WERI-Rb-1 (cell line): ENCODE data around the gene ETFA.

ENCODE experiments used
- DNase-seq: peaks from one replicate; pipeline ENCODE4 v3.0.0-alpha.2; 2020
- H3K27ac ChIP-seq: fragments of 250-450 bp; sonication (Bioruptor Pico); 2 replicates; pipeline ENCODE4 v1.5.1; 2020; ENCODE audit warnings: mild to moderate bottlenecking, moderate library complexity
- H3K27me3 ChIP-seq: fragments of 250-450 bp; sonication (Bioruptor Pico); 2 replicates; pipeline ENCODE4 v1.5.1; 2021; ENCODE audit warnings: mild to moderate bottlenecking, low read depth, moderate library complexity; ENCODE audit not compliant: insufficient read depth, severe bottlenecking
- H3K36me3 ChIP-seq: fragments of 250-450 bp; sonication (Bioruptor Pico); 2 replicates; pipeline ENCODE4 v1.5.1; 2020; ENCODE audit warnings: mild to moderate bottlenecking, moderate library complexity
- H3K4me3 ChIP-seq: 2 replicates; pipeline ENCODE4 v1.5.1; 2011; ENCODE audit warnings: low read depth, mild to moderate bottlenecking, control low read depth, low read length
- H3K9me3 ChIP-seq: fragments of 250-450 bp; sonication (Bioruptor Pico); 2 replicates; pipeline ENCODE4 v1.5.1; 2021; ENCODE audit warnings: mild to moderate bottlenecking, moderate library complexity; ENCODE audit not compliant: severe bottlenecking
- TF ChIP-seq, protein P1 (sequence below): IDR thresholded peaks from 2 replicates; pipeline ENCODE4 v1.5.1; 2011; ENCODE audit warnings: low read depth, mild to moderate bottlenecking, control low read depth, inconsistent platforms, low read length

The ETFA gene

GRCh38 chr15:76190070-76190564, 121.2 kb downstream of the ETFA start:
- no peaks in the 10 kb centered on the region for H3K36me3 ChIP-seq
- TF ChIP-seq, protein P1, sequence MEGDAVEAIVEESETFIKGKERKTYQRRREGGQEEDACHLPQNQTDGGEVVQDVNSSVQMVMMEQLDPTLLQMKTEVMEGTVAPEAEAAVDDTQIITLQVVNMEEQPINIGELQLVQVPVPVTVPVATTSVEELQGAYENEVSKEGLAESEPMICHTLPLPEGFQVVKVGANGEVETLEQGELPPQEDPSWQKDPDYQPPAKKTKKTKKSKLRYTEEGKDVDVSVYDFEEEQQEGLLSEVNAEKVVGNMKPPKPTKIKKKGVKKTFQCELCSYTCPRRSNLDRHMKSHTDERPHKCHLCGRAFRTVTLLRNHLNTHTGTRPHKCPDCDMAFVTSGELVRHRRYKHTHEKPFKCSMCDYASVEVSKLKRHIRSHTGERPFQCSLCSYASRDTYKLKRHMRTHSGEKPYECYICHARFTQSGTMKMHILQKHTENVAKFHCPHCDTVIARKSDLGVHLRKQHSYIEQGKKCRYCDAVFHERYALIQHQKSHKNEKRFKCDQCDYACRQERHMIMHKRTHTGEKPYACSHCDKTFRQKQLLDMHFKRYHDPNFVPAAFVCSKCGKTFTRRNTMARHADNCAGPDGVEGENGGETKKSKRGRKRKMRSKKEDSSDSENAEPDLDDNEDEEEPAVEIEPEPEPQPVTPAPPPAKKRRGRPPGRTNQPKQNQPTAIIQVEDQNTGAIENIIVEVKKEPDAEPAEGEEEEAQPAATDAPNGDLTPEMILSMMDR, result no peak
- H3K27me3 ChIP-seq, result no peaks in the 10 kb centered on the region
- peak overlapping the region; percentile 70 for H3K27ac ChIP-seq
- no peak overlapping the region; the same call in 1 of the 2 replicates for H3K4me3 ChIP-seq
- H3K9me3 ChIP-seq, result no peaks in the 10 kb centered on the region
- peak; percentile 85 for DNase-seq

DNA sequence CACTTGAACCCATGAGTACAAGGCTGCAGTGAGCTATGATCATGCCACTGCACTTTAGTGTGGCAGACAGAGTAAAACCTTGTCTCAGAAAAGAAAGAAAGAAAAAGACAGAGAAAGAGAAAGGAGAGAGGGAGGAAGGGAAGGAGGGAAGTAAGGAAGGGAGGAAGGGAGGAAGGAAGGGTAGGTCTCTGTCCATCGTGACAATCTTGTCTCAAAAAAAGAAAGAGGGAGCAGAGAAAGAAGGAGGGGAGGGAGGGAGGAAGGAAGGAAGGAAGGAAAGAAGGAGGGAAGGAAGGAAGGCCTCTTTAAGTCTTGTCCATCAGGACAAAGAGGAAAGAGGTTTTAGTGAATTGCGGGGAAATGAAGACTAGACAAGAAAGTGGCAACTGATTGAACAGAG, 122.2 kb downstream of the ETFA start:
- TF ChIP-seq, protein P1, result no peak
- DNase-seq, result no peak
- no peaks in the 10 kb centered on the region for H3K9me3 ChIP-seq
- H3K4me3 ChIP-seq, result no peak overlapping the region
- H3K36me3 ChIP-seq, result no peaks in the 10 kb centered on the region
- H3K27ac ChIP-seq, result no peak overlapping the region
- H3K27me3 ChIP-seq, result no peaks in the 10 kb centered on the region

- Histone ChIP-seq H3K27me3 (no peaks in the 10 kb centered on the region), H3K4me3 (no peak overlapping the region), H3K36me3 (no peaks in the 10 kb centered on the region), H3K9me3 (no peaks in the 10 kb centered on the region), H3K27ac (no peak overlapping the region)
- TF ChIP-seq, protein P1, result no peak
- DNase-seq, result no peak
Measured at GRCh38 chr15:76187163-76187562, 124.1 kb downstream of the ETFA start.

DNA sequence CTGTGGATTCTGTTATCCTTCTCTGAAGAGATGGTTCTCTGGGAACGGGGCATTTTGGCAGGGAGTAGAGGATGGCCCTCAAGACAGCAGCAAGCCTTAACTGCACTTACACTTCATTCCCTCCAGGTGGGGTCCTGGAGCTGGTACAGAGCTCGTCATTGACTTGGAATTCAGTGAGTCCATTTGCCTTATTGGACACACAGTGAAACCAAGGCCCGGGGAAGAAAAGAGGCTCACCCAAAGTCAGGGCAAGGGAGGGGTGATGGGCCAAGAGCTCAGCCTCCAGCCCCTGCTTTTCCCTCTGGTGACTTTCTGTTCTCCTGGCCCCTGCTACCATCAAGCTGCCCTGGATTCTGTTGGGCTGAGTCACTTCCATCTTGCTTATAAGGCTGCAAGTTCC, 125.6 kb downstream of the ETFA start:
- Histone ChIP-seq H3K4me3 (no peak overlapping the region), H3K27me3 (no peaks in the 10 kb centered on the region), H3K9me3 (no peaks in the 10 kb centered on the region), H3K36me3 (no peaks in the 10 kb centered on the region), H3K27ac (no peak overlapping the region)
- peak; percentile 67 for DNase-seq
- TF ChIP-seq, protein P1, result peak; percentile 87

DNA sequence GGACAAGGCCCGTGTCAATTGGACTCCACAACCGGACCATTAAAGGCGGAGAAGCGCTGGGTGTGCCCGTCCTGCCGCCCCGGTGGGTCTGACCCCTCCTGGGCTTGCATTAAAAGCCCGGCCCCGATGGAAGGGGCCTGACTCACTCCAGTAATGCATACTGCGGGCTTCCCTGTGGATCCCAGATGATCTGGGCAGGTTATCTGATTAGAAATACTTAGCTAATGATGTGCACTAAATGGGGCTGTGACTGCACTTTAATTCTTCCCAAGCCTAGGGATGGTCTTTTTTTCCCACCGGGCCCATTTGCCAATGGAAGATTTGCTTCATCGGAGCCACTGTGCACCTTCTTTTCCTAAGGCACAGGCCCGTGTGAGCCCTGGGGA, 126.6 kb downstream of the ETFA start:
- Histone ChIP-seq H3K27me3 (no peaks in the 10 kb centered on the region), H3K36me3 (no peaks in the 10 kb centered on the region), H3K9me3 (no peaks in the 10 kb centered on the region), H3K4me3 (peak overlapping the region; percentile 13), H3K27ac (peak overlapping the region; percentile 49)
- TF ChIP-seq, protein P1, result no peak
- DNase-seq, result peak; percentile 63
